ENCODE measurements around the gene IL6R.

IL6R gene

DNA sequence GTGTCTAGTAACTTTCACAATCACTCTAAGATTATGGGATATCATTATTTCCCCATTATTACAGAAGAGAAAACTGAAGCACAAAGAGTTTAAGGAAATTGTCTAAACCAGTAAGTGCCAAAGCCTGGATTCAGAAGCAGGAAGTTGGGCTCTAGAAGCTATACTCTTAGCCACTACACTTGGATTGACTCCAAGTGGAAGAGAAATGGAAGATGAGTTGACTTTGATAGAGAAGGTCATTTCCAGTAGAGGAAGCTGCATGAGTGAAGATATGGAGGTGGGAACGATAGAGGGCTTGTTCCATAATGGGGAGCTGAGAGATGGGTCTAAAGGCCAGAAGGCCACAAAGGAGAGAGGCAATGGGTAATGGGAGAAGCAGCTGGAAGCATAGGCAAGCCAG is 85.2 kb downstream of the IL6R start:
- DNase-seq: no peak
- in situ Hi-C loops (cut with HindIII; ENCODE audit: low pct_ligation_motif_present, low pct_unique_long_range_greater_than_20kb, low sequenced_read_pairs): no loop called here

- in situ Hi-C loops (cut with HindIII; ENCODE audit: low pct_ligation_motif_present, low pct_unique_long_range_greater_than_20kb, low sequenced_read_pairs): no loop called here
Observed at GRCh38 chr1:154492115-154492514, 87.0 kb downstream of the IL6R start.

DNA sequence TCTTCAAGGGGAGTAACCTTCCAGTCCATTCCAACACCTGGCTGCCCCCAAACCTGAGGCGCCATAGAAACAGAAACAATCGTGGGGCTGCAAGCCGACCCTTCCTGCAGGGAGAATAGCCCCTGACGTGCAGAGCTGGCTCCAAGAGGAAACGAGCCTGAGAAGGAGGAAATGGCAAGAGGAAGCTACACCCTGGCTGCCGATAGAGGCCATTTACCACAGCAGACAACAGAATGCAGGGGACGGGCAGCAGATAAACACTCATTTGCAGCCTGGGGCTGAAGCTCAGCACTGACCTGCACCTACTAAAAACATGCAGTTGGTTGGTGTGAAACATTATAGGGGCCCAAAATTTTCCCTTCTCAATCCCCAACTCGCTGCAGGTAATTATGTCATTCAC is 88.1 kb downstream of the IL6R start:
- DNase-seq: no peak

More at GRCh38 chr1:154492115-154492514, 87.0 kb downstream of the IL6R start:
- no peak for DNase-seq

GRCh38 chr1:154495496-154496273 is 90.5 kb downstream of the IL6R start:
- no peak for DNase-seq
- in situ Hi-C loops (cut with HindIII; ENCODE audit: low pct_ligation_motif_present, low pct_unique_long_range_greater_than_20kb, low sequenced_read_pairs): no loop called here

More for the DNA sequence above, 88.1 kb downstream of the IL6R start:
- in situ Hi-C loops (cut with HindIII; ENCODE audit: low pct_ligation_motif_present, low pct_unique_long_range_greater_than_20kb, low sequenced_read_pairs): no loop called here

GRCh38 chr1:154496383-154496782 is 91.2 kb downstream of the IL6R start:
- in situ Hi-C loops (cut with HindIII; ENCODE audit: low pct_ligation_motif_present, low pct_unique_long_range_greater_than_20kb, low sequenced_read_pairs): no loop called here
- no peak for DNase-seq

GRCh38 chr1:154497026-154497806 is 92.1 kb downstream of the IL6R start:
- in situ Hi-C loops (cut with HindIII; ENCODE audit: low pct_ligation_motif_present, low pct_unique_long_range_greater_than_20kb, low sequenced_read_pairs): no loop called here
- DNase-seq: no peak

DNA sequence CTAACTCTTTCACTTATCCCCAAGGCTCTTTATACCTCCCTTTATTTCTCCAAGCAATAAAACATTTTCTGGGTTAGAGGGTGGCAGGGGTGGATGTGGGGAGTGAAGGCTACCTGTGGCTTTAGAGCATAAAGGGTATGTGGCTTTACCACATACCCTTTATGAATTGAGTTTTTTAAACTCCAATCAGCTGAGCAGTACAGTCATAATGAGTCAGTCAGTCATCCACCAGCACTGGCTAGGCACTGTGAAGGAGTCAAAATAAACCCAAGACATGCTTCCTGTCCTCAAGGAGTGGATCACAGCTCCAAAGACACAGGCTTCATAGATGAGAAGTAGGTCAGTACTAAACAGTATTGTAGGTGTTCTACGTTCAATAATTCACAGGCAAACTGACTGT is 94.3 kb downstream of the IL6R start:
- in situ Hi-C loops (cut with HindIII; ENCODE audit: low pct_ligation_motif_present, low pct_unique_long_range_greater_than_20kb, low sequenced_read_pairs): no loop called here
- DNase-seq: no peak

GRCh38 chr1:154500533-154500932 is 95.4 kb downstream of the IL6R start:
- in situ Hi-C loops (cut with HindIII; ENCODE audit: low pct_ligation_motif_present, low pct_unique_long_range_greater_than_20kb, low sequenced_read_pairs): no loop called here
- DNase-seq: no peak

DNA sequence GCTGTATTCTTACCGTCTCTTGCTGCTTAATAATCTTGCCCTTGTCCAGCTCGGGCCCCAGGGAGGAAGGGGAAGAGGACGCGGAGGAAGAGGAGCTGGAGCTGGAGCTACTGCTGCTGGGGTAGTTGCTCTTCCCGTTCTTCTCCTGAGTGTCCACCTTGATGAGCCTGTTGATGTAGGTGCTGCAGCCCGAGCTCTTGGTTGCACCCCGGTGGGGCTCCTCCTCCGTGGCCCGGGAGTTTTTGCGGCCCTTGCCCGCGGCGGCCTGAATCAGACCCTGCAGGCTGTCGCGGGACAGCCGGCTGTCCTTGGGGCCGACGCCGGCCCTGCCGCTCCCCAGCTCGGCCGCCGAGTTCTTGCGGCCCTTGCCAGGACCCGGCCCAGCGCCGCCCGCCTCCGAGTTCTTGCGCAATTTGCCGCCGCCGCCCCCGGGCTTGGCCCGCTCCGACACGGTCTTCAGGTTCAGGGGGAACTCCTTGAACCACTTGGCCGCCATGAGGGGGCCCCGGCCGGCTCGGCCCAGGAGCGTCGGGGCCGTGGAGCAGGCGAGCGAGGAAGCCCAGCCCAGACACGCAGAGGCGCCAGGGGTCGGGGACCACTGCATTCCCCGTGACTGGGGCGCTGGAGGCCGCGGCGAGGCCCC is 96.4 kb downstream of the IL6R start:
- in situ Hi-C loops (cut with HindIII; ENCODE audit: low pct_ligation_motif_present, low pct_unique_long_range_greater_than_20kb, low sequenced_read_pairs): no loop called here
- DNase-seq: no peak

GRCh38 chr1:154502066-154502743 is 97.1 kb downstream of the IL6R start, which contains the start of the genes SHE and TDRD10:
Gene SHE, minus strand, starts transcription at chr1:154502412. Its CDS starts 386 bp downstream, at chr1:154502026.
Gene TDRD10, plus strand, starts transcription at chr1:154502219. Its CDS starts 4,685 bp downstream, at chr1:154506904.
- in situ Hi-C loops (cut with HindIII; ENCODE audit: low pct_ligation_motif_present, low pct_unique_long_range_greater_than_20kb, low sequenced_read_pairs): no loop called here
- DNase-seq: no peak

DNA sequence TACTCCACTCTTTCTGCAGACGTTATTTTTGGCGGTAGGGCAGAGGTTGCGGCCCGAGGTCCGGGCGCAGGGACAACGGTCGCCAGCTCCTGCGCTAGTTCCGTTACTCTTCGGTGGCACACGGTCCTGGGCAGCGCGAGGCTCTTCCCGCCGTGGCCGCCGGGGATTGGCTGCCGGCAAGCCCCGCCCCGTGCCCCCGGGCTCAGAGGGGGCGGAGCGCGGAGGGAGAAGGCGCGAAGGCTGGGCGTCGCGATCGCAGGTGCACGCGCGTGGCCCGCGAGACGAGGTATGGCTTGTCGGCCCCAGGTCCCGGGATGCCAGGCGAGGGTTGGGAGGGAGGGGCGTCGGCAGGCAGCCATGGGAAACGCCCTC is 97.6 kb downstream of the IL6R start:
- DNase-seq: no peak
- in situ Hi-C loops (cut with HindIII; ENCODE audit: low pct_ligation_motif_present, low pct_unique_long_range_greater_than_20kb, low sequenced_read_pairs): no loop called here

DNA sequence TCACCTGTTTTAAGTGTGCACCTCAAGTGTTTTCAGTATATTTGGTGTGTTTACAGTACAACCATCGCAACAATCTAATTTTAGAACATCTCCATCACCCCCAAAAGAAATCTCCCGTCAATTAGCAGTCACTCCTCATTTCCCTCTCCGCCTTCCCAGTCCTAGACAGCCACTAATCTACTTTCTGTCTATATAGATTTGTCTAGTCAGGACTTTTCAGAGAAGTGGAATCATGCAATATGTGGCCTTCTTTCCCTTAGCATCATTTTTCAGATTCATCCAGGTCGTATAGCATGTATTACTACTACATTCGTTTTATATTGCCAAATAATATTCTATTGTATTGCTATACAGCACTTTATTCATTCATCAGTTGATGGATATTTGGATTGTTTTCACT is 98.8 kb downstream of the IL6R start:
- DNase-seq: no peak
- in situ Hi-C loops (cut with HindIII; ENCODE audit: low pct_ligation_motif_present, low pct_unique_long_range_greater_than_20kb, low sequenced_read_pairs): no loop called here

DNA sequence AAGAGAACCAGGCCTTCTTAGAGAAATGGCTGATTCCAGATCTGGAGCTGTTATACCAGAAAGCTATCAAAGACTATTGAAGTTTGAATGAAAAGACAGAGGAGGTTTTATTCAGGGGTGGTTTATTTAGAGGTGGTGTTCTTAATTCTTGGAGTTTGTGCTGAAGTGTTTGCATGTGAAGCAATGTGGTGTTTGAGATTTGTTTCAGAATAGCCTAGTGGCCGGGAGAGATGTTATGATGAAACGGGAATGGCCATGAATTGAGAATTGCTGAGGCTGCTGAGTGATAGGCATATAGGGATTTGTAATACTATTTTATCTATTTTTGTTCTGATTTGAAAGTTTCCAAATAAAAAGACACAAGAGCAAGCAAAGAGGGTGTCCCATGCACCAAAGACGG is 107.6 kb downstream of the IL6R start:
- in situ Hi-C loops (cut with HindIII; ENCODE audit: low pct_ligation_motif_present, low pct_unique_long_range_greater_than_20kb, low sequenced_read_pairs): no loop called here

GRCh38 chr1:154514066-154514553 is 109.0 kb downstream of the IL6R start:
- DNase-seq: no peak
- in situ Hi-C loops (cut with HindIII; ENCODE audit: low pct_ligation_motif_present, low pct_unique_long_range_greater_than_20kb, low sequenced_read_pairs): no loop called here

More for the DNA sequence above, 107.6 kb downstream of the IL6R start:
- DNase-seq: no peak

DNA sequence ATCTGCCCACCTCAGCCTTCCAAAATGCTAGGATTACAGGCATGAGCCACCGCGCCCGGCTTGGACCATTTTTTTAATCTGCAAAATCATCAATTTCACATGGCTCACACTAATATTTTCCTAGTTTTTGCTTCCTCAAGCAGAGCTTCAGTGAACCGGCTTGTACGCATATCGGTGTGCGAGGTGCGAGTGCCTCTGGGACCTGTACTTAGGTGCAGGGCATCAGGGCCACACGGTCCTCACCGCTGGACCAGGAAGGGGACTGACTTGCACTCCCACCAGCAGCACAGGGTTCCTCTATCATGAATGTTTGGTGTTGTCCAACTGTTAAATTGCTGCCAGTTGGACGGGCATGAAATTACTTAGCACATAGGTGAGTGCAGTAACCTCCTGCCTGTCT is 112.5 kb downstream of the IL6R start:
- DNase-seq: no peak
- in situ Hi-C loops (cut with HindIII; ENCODE audit: low pct_ligation_motif_present, low pct_unique_long_range_greater_than_20kb, low sequenced_read_pairs): no loop called here
